GM18498 (cell line): Measurements from ENCODE around the gene SMG5.

Experiments
- ATAC-seq: cut with Tn5 transposase; IDR thresholded peaks from one replicate; pipeline ENCODE4 v1.9.1; 2021; ENCODE audit warnings: mild to moderate bottlenecking, moderate library complexity; ENCODE audit not compliant: unreplicated experiment

The SMG5 gene

GRCh38 chr1:156246241-156246780, 36.3 kb downstream of the SMG5 start:
- ATAC-seq = no peak

GRCh38 chr1:156245451-156246232, 37.0 kb downstream of the SMG5 start:
- no peak for ATAC-seq

- ATAC-seq = no peak
Observed at GRCh38 chr1:156244712-156245111, 37.9 kb downstream of the SMG5 start.

- no peak for ATAC-seq
Observed at GRCh38 chr1:156244126-156244525, 38.5 kb downstream of the SMG5 start.

DNA sequence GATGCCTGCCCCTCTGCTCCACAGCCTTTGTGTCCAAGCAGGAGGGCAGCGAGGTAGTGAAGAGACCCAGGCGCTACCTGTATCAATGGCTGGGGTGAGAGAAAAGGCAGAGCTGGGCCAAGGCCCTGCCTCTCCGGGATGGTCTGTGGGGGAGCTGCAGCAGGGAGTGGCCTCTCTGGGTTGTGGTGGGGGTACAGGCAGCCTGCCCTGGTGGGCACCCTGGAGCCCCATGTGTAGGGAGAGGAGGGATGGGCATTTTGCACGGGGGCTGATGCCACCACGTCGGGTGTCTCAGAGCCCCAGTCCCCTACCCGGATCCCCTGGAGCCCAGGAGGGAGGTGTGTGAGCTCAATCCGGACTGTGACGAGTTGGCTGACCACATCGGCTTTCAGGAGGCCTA, 39.9 kb downstream of the SMG5 start:
- no peak for ATAC-seq

- ATAC-seq = no peak
Observed at GRCh38 chr1:156241926-156242325, 40.7 kb downstream of the SMG5 start, which contains the start of gene BGLAP. BGLAP (plus strand) TSS chr1:156242184; CDS start chr1:156242232, 48 bp downstream.

DNA sequence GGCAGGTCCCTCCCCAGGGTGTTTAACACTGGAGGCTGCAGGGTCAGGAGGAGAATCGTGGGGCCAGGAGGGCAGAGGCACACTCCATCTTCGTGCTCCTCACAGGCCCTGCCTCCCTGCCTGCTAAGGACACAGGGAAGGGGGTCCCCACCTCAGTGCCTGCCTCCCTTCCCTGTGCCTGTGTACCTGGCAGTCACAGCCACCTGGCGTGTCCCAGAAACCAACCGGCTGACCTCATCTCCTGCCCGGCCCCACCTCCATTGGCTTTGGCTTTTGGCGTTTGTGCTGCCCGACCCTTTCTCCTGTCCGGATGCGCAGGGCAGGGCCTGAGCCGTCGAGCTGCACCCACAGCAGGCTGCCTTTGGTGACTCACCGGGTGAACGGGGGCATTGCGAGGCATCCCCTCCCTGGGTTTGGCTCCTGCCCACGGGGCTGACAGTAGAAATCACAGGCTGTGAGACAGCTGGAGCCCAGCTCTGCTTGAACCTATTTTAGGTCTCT, 41.3 kb downstream of the SMG5 start:
- no peak for ATAC-seq

DNA sequence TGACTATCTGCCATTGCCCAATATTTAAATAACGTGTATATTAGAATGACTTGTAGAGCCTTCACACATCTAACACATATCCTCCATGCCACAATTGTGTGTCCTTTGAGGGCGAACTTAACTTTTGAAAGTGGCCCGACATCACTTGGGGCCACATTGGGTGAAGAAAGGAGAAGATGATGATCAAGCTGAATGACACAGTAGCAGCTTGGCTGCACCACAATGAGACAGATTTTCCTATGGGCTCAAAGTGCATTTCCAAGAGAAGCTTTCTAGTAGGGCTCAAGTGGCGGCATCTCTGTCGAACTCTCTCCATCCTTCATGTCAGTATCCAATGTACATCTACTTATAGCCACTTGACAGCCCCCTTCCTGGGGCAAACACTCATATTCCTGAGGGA, 44.4 kb downstream of the SMG5 start:
- ATAC-seq = no peak

DNA sequence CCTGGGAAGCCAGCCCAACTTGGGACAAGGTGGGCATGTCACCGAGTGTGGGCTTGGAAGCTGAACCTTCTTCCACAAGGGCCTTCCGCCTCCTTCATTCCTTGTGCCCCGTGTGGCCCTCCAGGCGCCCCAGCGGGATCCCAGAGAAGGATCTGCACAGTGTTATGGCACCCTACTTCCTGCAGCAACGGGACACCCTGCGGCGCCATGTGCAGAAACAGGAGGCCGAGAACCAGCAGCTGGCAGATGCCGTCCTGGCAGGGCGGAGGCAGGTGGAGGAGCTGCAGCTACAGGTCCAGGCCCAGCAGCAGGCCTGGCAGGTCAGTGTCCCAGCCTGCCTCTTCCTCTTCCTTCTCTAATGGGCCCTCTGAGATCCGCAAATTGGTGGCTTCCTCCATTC, 46.5 kb downstream of the SMG5 start:
- no peak for ATAC-seq

DNA sequence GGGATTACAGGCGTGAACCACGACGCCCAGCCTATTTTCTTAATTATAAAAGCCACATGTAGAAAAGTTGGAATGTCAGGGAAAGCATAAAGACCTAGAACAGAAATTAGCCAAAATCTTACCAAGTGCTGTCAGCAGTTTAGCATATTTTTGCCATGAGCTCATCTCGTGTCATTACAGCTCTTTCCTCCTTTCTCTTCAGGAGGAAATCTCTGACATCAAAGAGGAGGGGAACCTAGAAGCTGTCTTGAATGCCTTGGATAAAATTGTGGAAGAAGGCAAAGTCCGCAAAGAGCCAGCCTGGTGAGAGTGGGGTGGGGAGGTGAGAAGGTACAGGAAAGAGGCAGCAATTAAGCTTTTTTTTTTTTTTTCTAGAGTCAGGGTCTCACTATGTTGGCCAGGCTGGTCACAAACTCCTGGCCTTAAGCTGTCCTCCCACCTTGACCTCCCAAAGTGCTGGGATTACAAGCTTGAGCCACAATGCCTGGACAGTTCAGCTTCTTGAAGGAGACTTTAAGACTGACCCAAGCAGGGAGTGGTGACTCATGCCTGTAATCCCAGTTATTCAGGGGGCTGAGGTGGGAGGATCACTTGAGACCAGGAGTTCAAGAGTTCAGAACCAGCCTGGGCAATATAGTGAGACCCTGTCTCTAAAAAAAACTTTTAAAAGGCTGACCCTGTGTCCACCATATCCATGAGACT, 49.0 kb downstream of the SMG5 start:
- no peak for ATAC-seq

DNA sequence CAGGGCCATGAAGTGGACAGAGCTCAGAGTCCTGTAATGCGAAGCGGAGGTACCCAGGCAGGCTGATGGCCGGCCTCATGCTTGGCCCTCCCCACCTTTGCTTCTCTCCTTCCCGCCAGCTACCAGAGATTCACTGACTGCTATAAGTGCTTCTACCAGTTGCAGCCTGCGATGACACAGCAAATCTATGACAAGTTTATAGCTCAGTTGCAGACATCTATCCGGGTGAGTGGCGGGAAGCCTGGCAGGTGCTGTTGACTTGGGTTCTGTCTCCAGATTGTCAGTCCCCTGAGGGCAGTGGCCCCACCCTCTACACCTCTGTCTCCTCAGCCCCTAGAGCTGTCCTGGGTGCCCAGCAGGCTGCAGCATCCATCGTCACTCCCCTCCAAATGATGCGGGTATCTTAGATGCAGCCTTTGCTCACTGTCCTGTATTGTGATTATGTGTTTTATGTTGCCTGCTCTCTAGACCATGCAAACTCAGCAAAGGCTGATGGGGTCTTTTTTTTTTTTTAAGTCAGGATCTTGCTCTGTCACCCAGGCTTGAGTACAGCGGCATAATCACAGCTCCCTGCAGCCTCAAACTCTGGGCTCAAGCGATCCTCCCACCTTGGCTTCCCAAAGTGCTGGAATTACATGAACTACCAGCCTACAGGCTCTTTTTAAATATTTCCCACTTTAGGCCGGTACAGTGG, 50.3 kb downstream of the SMG5 start:
- ATAC-seq = no peak

GRCh38 chr1:156230473-156230837, 52.2 kb downstream of the SMG5 start:
- no peak for ATAC-seq

GRCh38 chr1:156229809-156230472, 52.7 kb downstream of the SMG5 start:
- ATAC-seq = no peak

GRCh38 chr1:156228501-156228900, 54.1 kb downstream of the SMG5 start:
- ATAC-seq = no peak

DNA sequence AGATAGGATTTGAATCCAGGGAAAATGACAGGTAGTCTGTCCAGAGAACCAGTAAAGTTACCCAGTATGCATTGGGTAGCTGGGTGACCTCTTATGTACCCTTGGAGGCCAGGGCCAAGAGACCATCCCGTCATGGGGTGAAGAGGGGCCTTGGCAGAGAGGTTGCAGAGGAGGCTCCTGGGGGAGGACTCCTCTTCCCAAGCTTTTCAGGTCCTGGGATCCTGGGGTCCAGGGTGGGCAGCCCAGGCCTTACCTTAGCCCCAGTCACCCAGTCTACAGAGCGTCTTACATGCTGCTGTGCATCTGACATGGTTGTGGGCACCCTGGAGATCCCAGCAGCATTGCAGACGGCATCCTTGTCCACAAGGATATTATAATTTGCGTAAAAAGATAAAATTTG, 55.8 kb downstream of the SMG5 start:
- ATAC-seq = no peak

- ATAC-seq = peak; percentile 71
Observed at GRCh38 chr1:156226116-156226538, 56.5 kb downstream of the SMG5 start.

DNA sequence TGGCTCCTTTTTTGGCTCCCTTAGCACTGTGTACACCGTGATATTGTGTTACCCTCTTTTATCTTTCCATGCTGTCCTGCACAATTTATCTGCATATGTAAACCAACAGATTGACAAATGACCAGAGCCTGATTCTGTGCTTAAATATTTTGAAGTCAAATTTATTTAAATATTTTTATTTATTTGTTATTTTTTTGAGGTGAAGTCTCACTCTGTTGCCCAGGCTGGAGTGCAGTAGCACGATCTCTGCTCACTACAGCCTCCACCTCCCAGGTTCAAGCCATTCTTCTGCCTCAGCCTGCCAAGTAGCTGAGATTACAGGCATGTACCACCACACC, 57.0 kb downstream of the SMG5 start:
- peak; percentile 11 for ATAC-seq

- ATAC-seq = no peak
Observed at GRCh38 chr1:156221986-156222692, 60.5 kb downstream of the SMG5 start.

DNA sequence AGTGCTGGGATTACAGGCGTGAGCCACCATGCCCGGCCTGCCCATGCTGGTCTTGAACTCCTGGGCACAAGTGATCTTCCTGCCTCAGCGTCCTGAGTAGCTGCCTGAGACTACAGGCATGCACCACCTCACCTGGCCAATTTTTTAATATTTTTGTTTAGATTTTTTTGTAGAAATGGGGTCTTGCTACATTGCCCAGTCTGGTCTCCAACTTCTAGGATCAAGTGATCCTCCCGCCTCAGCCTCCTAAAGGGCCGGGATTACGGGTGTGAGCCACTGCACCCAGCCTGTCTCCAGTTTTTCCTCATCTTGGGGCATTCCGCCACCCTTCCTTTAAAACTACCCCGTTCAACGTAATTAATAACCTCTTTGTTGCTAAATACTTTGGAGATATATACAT, 62.4 kb downstream of the SMG5 start:
- no peak for ATAC-seq

- no peak for ATAC-seq
Observed at GRCh38 chr1:156217871-156218270, 64.8 kb downstream of the SMG5 start.
